ENCODE data around the gene ACP7. TPM values are rescaled to one million over a fixed set of nuclear protein-coding genes. Genes with fewer than 3 reads are reported as not detected.

The ACP7 gene
- total and polyA plus RNA-seq, 2 donors (not counting 3 experiments of a cell fraction or from before 2014, with no cell fraction given): 0.04 to 0.49 TPM

GRCh38 chr19:39119830-39120229 is 35.7 kb downstream of the ACP7 start:
- H3K27ac ChIP-seq (ENCODE audit: insufficient read depth, low read depth, low read length): no peak overlapping the region
- no peaks in the 10 kb centered on the region for H3K9me3 ChIP-seq (replicated peaks; ENCODE audit: control insufficient read depth, insufficient read depth, low read length)
- H3K4me2 ChIP-seq (ENCODE audit: insufficient read depth, low read length): no peak overlapping the region
- BruUV-seq (replicated peaks): no TSS peak
- H3K27me3 ChIP-seq (ENCODE audit: control insufficient read depth in 2 of 2, insufficient read depth in 2 of 2, low read length in 2 of 2): no peaks in the 10 kb centered on the region
- no peaks in the 10 kb centered on the region for H3K79me2 ChIP-seq (ENCODE audit: control insufficient read depth, insufficient read depth, low read length)
- H4K20me1 ChIP-seq (replicated peaks; ENCODE audit: control insufficient read depth, extremely low read depth, insufficient read depth, low read length): no peaks in the 10 kb centered on the region
- intact Hi-C loops (cut with micrococcal nuclease): loop anchor here (10.0 kb wide), 1 partner anchor 415 kb away; the partner anchor contains the start of gene EID2B
- FAIRE-seq: no peak
- TF ChIP-seq JUN (IDR thresholded peaks at IDR 0.05; ENCODE audit: borderline replicate concordance, insufficient read depth, insufficient read length, low read depth) (no peak), POLR2AphosphoS5 (IDR thresholded peaks at IDR 0.05; ENCODE audit: insufficient read depth, low read depth, low read length) (no peak), POLR2A (IDR thresholded peaks at IDR 0.05; ENCODE audit: low read depth, low read length) (no peak), EZH2 (IDR thresholded peaks at IDR 0.05; ENCODE audit: borderline replicate concordance, low read depth, low read length, severe bottlenecking) (no peak), MAX (IDR thresholded peaks at IDR 0.05; ENCODE audit: insufficient read depth, insufficient read length) (no peak), GATA2 (IDR thresholded peaks at IDR 0.05; ENCODE audit: insufficient read depth, insufficient read length, low read depth, low read length) (no peak), MYC (IDR thresholded peaks at IDR 0.05; ENCODE audit: low read depth, low read length) (no peak), FOS (IDR thresholded peaks at IDR 0.05; ENCODE audit: borderline replicate concordance, insufficient read depth, low read length) (no peak), CTCF (IDR thresholded peaks at IDR 0.05; ENCODE audit: extremely low read depth in 1 of 2, insufficient read depth in 1 of 2, low read depth in 1 of 2, low read length in 2 of 2) (no peak)
- H3K9ac ChIP-seq (replicated peaks; ENCODE audit: extremely low read depth, insufficient read depth, low read length): no peak overlapping the region
- H3K36me3 ChIP-seq (ENCODE audit: control insufficient read depth in 2 of 2, extremely low read depth in 1 of 2, insufficient read depth in 2 of 2, low read length in 2 of 2): no peaks in the 10 kb centered on the region
- H2AFZ ChIP-seq (ENCODE audit: low read depth, low read length): no peak overlapping the region
- no peak overlapping the region for H3K4me3 ChIP-seq (replicated peaks in 1 of 3; ENCODE audit: insufficient read depth in 1 of 3, low read depth in 1 of 3, low read length in 3 of 3)
- DNase-seq (ENCODE audit: low read depth, low spot score): no peak
- no peaks in the 10 kb centered on the region for H3K9me1 ChIP-seq (replicated peaks; ENCODE audit: control insufficient read depth, extremely low read depth, insufficient read depth, low read length)
- dilution Hi-C loops (cut with MboI; ENCODE audit: extremely low pct_ligation_motif_present, low sequenced_read_pairs): no loop called here
- POLR2A ChIA-PET: no interaction called here
- CTCF ChIA-PET: interaction anchor here (1.5 to 4.9 kb wide), 4 partner anchors 10 to 209 kb away, joined by 3 to 124 read pairs (median 10); no protein-coding TSS in a partner anchor
- no peaks in the 10 kb centered on the region for H3K4me1 ChIP-seq (ENCODE audit: control insufficient read depth, extremely low read depth, insufficient read depth, low read length)
